Liver (tissue), 9 donors: ENCODE data around the gene EXD3. TPM values are rescaled to one million over a fixed set of nuclear protein-coding genes. Genes with fewer than 3 reads are reported as not detected.

ENCODE experiments used
- DNase-seq: peaks from one replicate; pipeline ENCODE4 v3.0.0-alpha.2; 2017; ENCODE audit warnings: low spot score
- H3K27ac ChIP-seq, 2 donors: one replicate each; pipeline ENCODE4 v1.7.0; 2013; ENCODE audit warnings: inconsistent platforms in 2 of 2, low read length in 2 of 2, control low read depth in 1 of 2, low read depth in 1 of 2, mild to moderate bottlenecking in 1 of 2
- H3K27me3 ChIP-seq, 4 donors: one replicate each; pipeline versions ENCODE4 v1.6.1 to v1.7.0; 2013; ENCODE audit warnings: low read length in 3 of 4, inconsistent platforms in 1 of 4, mild to moderate bottlenecking in 1 of 4, moderate library complexity in 1 of 4; ENCODE audit not compliant: control insufficient read depth in 4 of 4, insufficient read depth in 4 of 4
- H3K36me3 ChIP-seq, 4 donors: one replicate each; pipeline versions ENCODE4 v1.6.1 to v1.7.0; 2013; ENCODE audit warnings: low read length in 3 of 4, mild to moderate bottlenecking in 3 of 4, low read depth in 1 of 4, moderate library complexity in 1 of 4; ENCODE audit not compliant: control insufficient read depth in 4 of 4, insufficient read depth in 3 of 4
- H3K4me1 ChIP-seq, 4 donors: one replicate each; pipeline versions ENCODE4 v1.6.1 to v1.7.0; 2013; ENCODE audit warnings: low read length in 3 of 4, mild to moderate bottlenecking in 3 of 4, moderate library complexity in 1 of 4; ENCODE audit not compliant: control insufficient read depth in 4 of 4, insufficient read depth in 4 of 4
- H3K4me3 ChIP-seq, 3 donors: one replicate each; pipeline versions ENCODE4 v1.6.1 to v1.7.0; 2013; ENCODE audit warnings: low read length in 3 of 3, control low read depth in 1 of 3, low read depth in 1 of 3, mild to moderate bottlenecking in 1 of 3
- H3K9ac ChIP-seq, 2 donors: one replicate each; pipeline ENCODE4 v1.7.0; 2013; ENCODE audit warnings: low read length in 2 of 2, mild to moderate bottlenecking in 2 of 2, moderate library complexity in 2 of 2, control low read depth in 1 of 2, low read depth in 1 of 2
- H3K9me3 ChIP-seq, 4 donors: one replicate each; pipeline versions ENCODE4 v1.6.1 to v1.7.0; 2013; ENCODE audit warnings: low read length in 3 of 4; ENCODE audit not compliant: control insufficient read depth in 4 of 4
- ATF3 ChIP-seq: IDR thresholded peaks from 2 replicates; pipeline ENCODE4 v1.6.1; 2016; ENCODE audit warnings: antibody characterized with exemption
- CTCF ChIP-seq: fragments of 150-350 bp; IDR thresholded peaks from 2 replicates; pipeline ENCODE4 v1.5.1; 2017; ENCODE audit warnings: improper control_type of control experiment, low read depth, low read length; ENCODE audit not compliant: missing input control
- EGR1 ChIP-seq, 2 donors: IDR thresholded peaks; 2 replicates each; pipeline ENCODE4 v1.6.1; 2016 to 2018; ENCODE audit warnings: antibody characterized with exemption in 2 of 2, low read depth in 2 of 2
- FOXA2 ChIP-seq: IDR thresholded peaks from 2 replicates; pipeline ENCODE4 v1.6.1; 2016; ENCODE audit warnings: antibody characterized with exemption
- GABPA ChIP-seq, 2 donors: IDR thresholded peaks in 1 of 2; conservative IDR thresholded peaks in 1 of 2; 2 replicates each; pipeline ENCODE4 v1.6.1; 2016; ENCODE audit warnings: antibody characterized with exemption in 2 of 2, mild to moderate bottlenecking in 1 of 2, moderate library complexity in 1 of 2
- HNF4G ChIP-seq: IDR thresholded peaks from 2 replicates; pipeline ENCODE4 v1.6.1; 2016; ENCODE audit warnings: antibody characterized with exemption
- JUND ChIP-seq, 2 donors: IDR thresholded peaks; 2 replicates each; pipeline ENCODE4 v1.6.1; 2016; ENCODE audit warnings: antibody characterized with exemption in 2 of 2
- MAX ChIP-seq: IDR thresholded peaks from 2 replicates; pipeline ENCODE4 v1.6.1; 2016; ENCODE audit warnings: antibody characterized with exemption
- REST ChIP-seq: IDR thresholded peaks from 2 replicates; pipeline ENCODE4 v1.6.1; 2016; ENCODE audit warnings: antibody characterized with exemption, mild to moderate bottlenecking
- SP1 ChIP-seq: IDR thresholded peaks from 2 replicates; pipeline ENCODE4 v1.6.1; 2018; ENCODE audit warnings: antibody characterized with exemption, mild to moderate bottlenecking
- ZBTB33 ChIP-seq: IDR thresholded peaks from 2 replicates; pipeline ENCODE4 v1.6.1; 2016; ENCODE audit warnings: antibody characterized with exemption
- WGBS: extraction: QIAGEN DNeasy Blood & Tissue Kit; methylation state at CpG from one replicate; pipeline ENCODE4 v1.1.7; 2013; 5-methylcytosine and 5-hydroxymethylcytosine counted together
- polyA plus RNA-seq, 2 donors: library from polyadenylated mRNA; stranded (reverse) in 1 of 2; unstranded in 1 of 2; fragments of 200-250 nt in 1 of 2; fragments of >200 nt in 1 of 2; fragmentation: Nextera tagmentation in 1 of 2; extraction: Ambion mirVana in 1 of 2; gene quantifications; one replicate each; pipeline versions ENCODE4 v1.2.1 to v1.2.3, GENCODE V29; 2013 to 2015
- total RNA-seq, 2 donors: library from RNA; depleted of rRNA; stranded (reverse); fragments of >200 nt; gene quantifications; one replicate each; pipeline ENCODE4 v1.2.3, GENCODE V29; 2014
- donor health status: healthy.
- donor health status: healthy.
- donor health status: healthy.
- donor health status: healthy.
- donor health status: healthy.

The EXD3 gene
- total and polyA plus RNA-seq, 4 donors, result 2.5 to 6.7 (median 3.7) TPM

GRCh38 chr9:137416006-137416562 is 6.9 kb downstream of the EXD3 start (continued):
- no peak for TF ChIP-seq ZBTB33
- TF ChIP-seq EGR1 (IDR thresholded peaks at IDR 0.05; ENCODE audit: low read depth in 2 of 2), result no peak
- no peak for TF ChIP-seq SP1
- TF ChIP-seq JUND (IDR thresholded peaks at IDR 0.05), result no peak

- no peaks in the 10 kb centered on the region for H3K4me1 ChIP-seq
- no peak for DNase-seq
- H3K36me3 ChIP-seq, result no peaks in the 10 kb centered on the region
- no peaks in the 10 kb centered on the region for H3K27me3 ChIP-seq
- H3K4me3 ChIP-seq, result no peak overlapping the region
- no peak overlapping the region for H3K9ac ChIP-seq
- 95% methylated on average over 5 of the region's 5 CpGs for WGBS
- no peak overlapping the region for H3K27ac ChIP-seq
- TF ChIP-seq EGR1 (IDR thresholded peaks at IDR 0.05; ENCODE audit: low read depth in 2 of 2), result no peak
- no peak for TF ChIP-seq ZBTB33
- no peak for TF ChIP-seq MAX
- TF ChIP-seq REST, result no peak
- H3K9me3 ChIP-seq, result no peaks in the 10 kb centered on the region
Observed at GRCh38 chr9:137415451-137415850, 7.5 kb downstream of the EXD3 start.

- WGBS, result 87% methylated on average over 10 of the region's 10 CpGs
- Histone ChIP-seq H3K27ac (no peak overlapping the region), H3K9me3 (no peaks in the 10 kb centered on the region), H3K36me3 (no peaks in the 10 kb centered on the region), H3K27me3 (no peaks in the 10 kb centered on the region), H3K9ac (no peak overlapping the region), H3K4me3 (no peak overlapping the region), H3K4me1 (peaks cover 0 to 1% (median under 1%) of the 10 kb centered on the region in 4 donors)
- no peak for DNase-seq
- TF ChIP-seq HNF4G (no peak), MAX (no peak), FOXA2 (no peak), ZBTB33 (no peak), ATF3 (no peak), CTCF (no peak), GABPA (IDR thresholded peaks at IDR 0.05 in 1 of 2, conservative IDR thresholded peaks at IDR 0.05 in 1 of 2) (no peak), REST (no peak), JUND (IDR thresholded peaks at IDR 0.05) (no peak)
Observed at GRCh38 chr9:137412431-137412830, 10.5 kb downstream of the EXD3 start.
